ENCODE results near the gene ZC3H18. TPM values are rescaled to one million over a fixed set of nuclear protein-coding genes. Genes with fewer than 3 reads are reported as not detected.

The ZC3H18 gene
- total and polyA plus RNA-seq, 9 donors = 9.2 to 34.8 (median 31.4) TPM

DNA sequence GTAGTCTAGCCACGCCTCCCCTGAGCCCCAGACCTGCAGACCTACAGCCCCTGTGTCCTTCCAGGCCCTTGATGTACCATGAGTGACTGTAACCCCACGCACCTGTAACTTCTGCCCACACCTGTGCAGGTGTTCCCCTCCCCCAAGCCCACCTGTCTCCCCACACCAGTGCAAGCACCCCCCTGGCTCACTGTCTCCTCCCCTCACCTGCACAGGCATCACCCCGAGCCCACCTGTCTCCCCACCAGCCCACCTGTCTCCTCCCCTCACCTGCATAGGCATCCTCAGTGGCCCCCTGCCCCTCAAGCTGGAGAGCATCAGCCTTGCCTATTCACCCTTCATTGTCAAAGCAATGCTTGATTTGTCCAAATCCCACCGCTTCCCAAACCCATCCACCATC lies 32.3 kb upstream of the ZC3H18 start:
- no peak overlapping the region for H3K4me3 ChIP-seq (ENCODE audit: low read length)
- H3K4me1 ChIP-seq (ENCODE audit: control insufficient read depth, insufficient read depth, low read length) = peaks cover 12% of the 10 kb centered on the region
- WGBS (ENCODE audit: insufficient coverage) = 78% methylated on average over 4 of the region's 4 CpGs
- H3K27me3 ChIP-seq (ENCODE audit: control insufficient read depth, insufficient read depth, low read length) = peaks cover 33% of the 10 kb centered on the region
- H3K36me3 ChIP-seq (ENCODE audit: control insufficient read depth, insufficient read depth, low read length) = peaks cover 5% of the 10 kb centered on the region
- no peak overlapping the region for H3K27ac ChIP-seq (ENCODE audit: low read length)
- H3K9me3 ChIP-seq (replicated peaks; ENCODE audit: control insufficient read depth, low read depth, low read length) = peaks cover 10% of the 10 kb centered on the region
- no peak for DNase-seq

DNA sequence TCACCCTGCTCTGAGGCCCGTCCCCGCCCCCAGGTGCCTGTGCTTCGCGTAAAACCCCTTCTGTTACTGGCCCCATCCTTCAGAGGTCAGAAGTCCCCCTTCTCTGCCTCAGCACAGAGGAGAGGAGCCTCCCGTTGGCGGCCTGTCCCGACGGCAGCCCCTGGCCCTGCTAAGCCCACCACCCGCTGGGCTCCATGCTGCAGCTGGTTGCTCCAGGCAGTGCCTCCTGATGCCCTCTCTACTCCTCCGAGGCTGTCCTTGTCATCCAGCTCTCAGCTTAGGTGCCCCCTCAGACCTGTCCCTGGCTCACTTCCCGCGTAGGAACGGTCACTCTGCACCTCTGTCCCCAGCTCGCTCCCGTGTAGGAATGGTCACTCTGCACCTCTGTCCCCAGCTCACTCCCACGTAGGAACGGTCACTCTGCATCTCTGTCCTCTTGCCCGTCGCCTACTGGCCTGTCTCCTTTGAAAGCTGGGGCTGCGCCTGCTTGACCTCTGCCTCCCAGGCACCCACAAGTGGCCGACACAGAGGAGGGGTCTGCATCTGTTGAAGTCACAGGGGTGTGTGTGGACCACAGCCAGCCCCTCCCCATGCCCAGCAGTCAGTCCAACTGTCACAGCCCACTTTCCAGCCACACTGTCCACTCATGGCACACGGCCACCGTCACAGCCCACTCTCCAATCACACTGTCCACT lies 31.7 kb upstream of the ZC3H18 start:
- Histone ChIP-seq H3K4me3 (ENCODE audit: low read length) (no peak overlapping the region), H3K9me3 (replicated peaks; ENCODE audit: control insufficient read depth, low read depth, low read length) (peaks cover 17% of the 10 kb centered on the region), H3K27ac (ENCODE audit: low read length) (no peak overlapping the region), H3K36me3 (ENCODE audit: control insufficient read depth, insufficient read depth, low read length) (peaks cover 5% of the 10 kb centered on the region), H3K4me1 (ENCODE audit: control insufficient read depth, insufficient read depth, low read length) (peaks cover 9% of the 10 kb centered on the region), H3K27me3 (ENCODE audit: control insufficient read depth, insufficient read depth, low read length) (peaks cover 33% of the 10 kb centered on the region)
- WGBS (ENCODE audit: insufficient coverage) = 45% methylated on average over 21 of the region's 23 CpGs
- no peak for DNase-seq

DNA sequence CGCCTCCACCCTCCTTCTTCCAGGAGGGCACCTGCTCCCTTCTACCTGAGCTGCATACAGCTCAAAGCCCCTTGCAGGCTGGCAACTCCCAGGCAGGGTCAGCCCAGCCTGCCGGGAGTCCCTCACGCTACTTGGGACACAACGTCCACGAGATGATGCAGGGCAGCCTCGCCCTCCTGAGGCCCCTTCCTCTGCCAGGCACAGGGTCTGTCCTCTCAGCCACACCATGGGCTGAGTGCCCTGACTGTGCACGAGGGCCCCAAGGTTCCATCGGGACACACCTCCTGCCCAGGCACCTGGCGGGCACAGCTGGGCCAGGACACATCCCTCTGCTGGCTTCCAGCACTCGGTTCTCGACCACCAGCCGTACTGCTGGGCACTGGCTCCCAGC lies 30.9 kb upstream of the ZC3H18 start:
- DNase-seq = no peak
- WGBS (ENCODE audit: insufficient coverage) = 65% methylated on average over 9 of the region's 12 CpGs
- no peak overlapping the region for H3K4me3 ChIP-seq (ENCODE audit: low read length)
- H3K27ac ChIP-seq (ENCODE audit: low read length) = no peak overlapping the region
- H3K9me3 ChIP-seq (replicated peaks; ENCODE audit: control insufficient read depth, low read depth, low read length) = peaks cover 23% of the 10 kb centered on the region
- peaks cover 5% of the 10 kb centered on the region for H3K36me3 ChIP-seq (ENCODE audit: control insufficient read depth, insufficient read depth, low read length)
- peaks cover 33% of the 10 kb centered on the region for H3K27me3 ChIP-seq (ENCODE audit: control insufficient read depth, insufficient read depth, low read length)
- peaks cover 9% of the 10 kb centered on the region for H3K4me1 ChIP-seq (ENCODE audit: control insufficient read depth, insufficient read depth, low read length)

- H3K27me3 ChIP-seq (ENCODE audit: control insufficient read depth, insufficient read depth, low read length) = peaks cover 34% of the 10 kb centered on the region
Observed at GRCh38 chr16:88539652-88540345, 30.4 kb upstream of the ZC3H18 start.

DNA sequence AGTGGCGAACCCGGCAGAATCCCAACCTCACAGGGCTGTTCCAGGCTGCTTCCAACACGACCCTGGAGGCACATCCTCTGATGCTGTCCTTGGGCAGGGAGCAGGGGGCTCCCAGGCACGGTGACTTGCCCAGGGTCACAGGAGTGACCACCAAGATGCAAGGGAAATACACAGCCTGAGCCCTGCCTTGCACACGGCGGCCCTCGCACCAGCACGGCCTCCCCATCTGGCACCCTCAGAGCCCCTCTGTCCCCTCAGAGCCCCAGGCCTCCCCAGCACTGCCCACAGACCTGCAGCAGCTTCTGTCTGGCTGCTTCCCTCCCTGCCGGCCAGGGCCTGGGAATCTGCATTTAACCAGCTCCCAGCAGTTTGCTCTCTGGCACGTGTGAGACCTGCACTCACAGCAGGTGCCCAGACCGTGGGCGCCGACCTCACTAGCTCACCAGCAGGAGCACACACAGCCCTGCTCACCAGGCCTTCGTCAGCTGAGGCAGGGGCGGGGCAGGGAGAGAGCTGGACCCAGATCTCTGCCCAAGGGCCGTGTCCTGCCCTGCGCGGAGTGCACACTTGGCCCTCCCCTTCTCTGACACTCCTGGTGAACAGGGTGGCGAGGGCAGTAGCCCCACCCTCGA lies 29.7 kb upstream of the ZC3H18 start:
- Histone ChIP-seq H3K36me3 (ENCODE audit: control insufficient read depth, insufficient read depth, low read length) (peaks cover under 1% of the 10 kb centered on the region), H3K4me1 (ENCODE audit: control insufficient read depth, insufficient read depth, low read length) (peaks cover 3% of the 10 kb centered on the region), H3K4me3 (ENCODE audit: low read length) (no peak overlapping the region), H3K27me3 (ENCODE audit: control insufficient read depth, insufficient read depth, low read length) (peaks cover 37% of the 10 kb centered on the region), H3K27ac (ENCODE audit: low read length) (no peak overlapping the region), H3K9me3 (replicated peaks; ENCODE audit: control insufficient read depth, low read depth, low read length) (peaks cover 27% of the 10 kb centered on the region)
- WGBS (ENCODE audit: insufficient coverage) = 52% methylated on average over 14 of the region's 20 CpGs
- DNase-seq = no peak

More at GRCh38 chr16:88539652-88540345, 30.4 kb upstream of the ZC3H18 start:
- Histone ChIP-seq H3K27ac (ENCODE audit: low read length) (no peak overlapping the region), H3K4me3 (ENCODE audit: low read length) (no peak overlapping the region), H3K4me1 (ENCODE audit: control insufficient read depth, insufficient read depth, low read length) (peaks cover 9% of the 10 kb centered on the region), H3K36me3 (ENCODE audit: control insufficient read depth, insufficient read depth, low read length) (peaks cover 5% of the 10 kb centered on the region), H3K9me3 (replicated peaks; ENCODE audit: control insufficient read depth, low read depth, low read length) (peaks cover 25% of the 10 kb centered on the region)
- DNase-seq = no peak
- WGBS (ENCODE audit: insufficient coverage) = 39% methylated on average over 19 of the region's 26 CpGs

DNA sequence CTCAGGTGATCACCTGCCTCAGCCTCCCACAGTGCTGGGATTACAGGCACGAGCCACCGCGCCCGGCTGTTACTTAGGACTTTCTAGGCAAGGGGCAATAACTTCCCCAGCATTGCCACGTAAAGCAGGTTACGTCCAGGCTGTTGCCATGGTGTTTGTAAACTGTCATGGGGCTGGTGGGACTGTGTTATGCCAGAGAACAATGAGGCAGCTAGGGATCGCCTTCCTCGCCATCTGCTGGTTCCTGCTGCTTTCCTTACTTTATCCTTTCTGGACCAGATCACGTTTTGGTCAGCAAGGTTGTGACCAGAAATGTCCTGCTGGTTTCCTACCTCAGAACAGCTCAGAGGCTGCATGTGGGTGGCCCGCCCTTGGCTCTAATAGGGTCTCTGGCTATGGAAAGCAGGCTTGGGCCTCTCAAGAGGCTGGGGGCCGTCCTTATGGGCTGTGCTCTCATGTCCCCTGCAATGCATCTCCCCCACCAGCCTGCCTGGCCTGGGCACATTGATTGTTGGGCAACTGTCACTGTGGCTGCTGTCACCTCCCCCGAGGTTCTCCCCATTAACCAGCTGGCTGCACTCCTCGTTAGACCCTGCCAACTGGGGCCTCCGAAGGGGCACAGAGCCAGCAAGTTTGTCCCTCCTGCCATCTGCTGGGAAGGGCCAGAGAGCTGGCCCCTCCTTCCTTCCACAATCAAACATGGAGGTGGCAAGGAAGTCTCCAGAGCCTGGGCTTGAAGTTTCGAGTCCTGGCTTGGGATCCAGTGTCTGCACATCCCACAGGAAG lies 28.2 kb upstream of the ZC3H18 start:
- 72% methylated on average over 13 of the region's 15 CpGs for WGBS (ENCODE audit: insufficient coverage)
- no peak for DNase-seq
- peaks cover 27% of the 10 kb centered on the region for H3K9me3 ChIP-seq (replicated peaks; ENCODE audit: control insufficient read depth, low read depth, low read length)
- H3K36me3 ChIP-seq (ENCODE audit: control insufficient read depth, insufficient read depth, low read length) = no peaks in the 10 kb centered on the region
- no peak overlapping the region for H3K4me3 ChIP-seq (ENCODE audit: low read length)
- H3K4me1 ChIP-seq (ENCODE audit: control insufficient read depth, insufficient read depth, low read length) = no peaks in the 10 kb centered on the region
- peaks cover 50% of the 10 kb centered on the region for H3K27me3 ChIP-seq (ENCODE audit: control insufficient read depth, insufficient read depth, low read length)
- no peak overlapping the region for H3K27ac ChIP-seq (ENCODE audit: low read length)

DNA sequence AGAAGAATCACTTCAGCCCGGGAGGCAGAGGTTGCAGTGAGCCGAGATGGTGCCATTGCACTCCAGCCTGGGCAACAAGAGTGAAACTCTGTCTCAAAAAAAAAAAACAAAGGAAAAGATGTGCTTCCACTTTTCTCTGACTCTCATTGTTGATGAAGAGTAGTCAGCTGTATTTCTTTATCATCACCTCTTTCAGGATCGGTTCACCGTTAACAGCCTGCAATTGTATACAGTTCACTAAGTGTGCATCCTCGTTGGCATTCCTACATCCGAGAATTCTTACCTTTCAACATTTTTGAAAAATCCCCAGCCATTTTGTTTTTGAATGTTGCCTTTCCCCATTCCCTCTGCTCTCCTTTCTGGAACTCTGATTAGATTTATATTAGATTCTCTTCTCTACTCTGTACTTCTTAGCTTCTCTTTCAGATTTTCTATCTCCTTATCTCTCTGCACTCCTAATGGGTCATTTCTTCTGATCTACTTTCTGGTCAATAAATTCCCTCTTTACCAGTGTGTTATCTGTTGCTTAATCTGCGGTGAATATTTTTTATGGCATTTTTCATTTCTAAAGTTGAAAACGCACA lies 26.9 kb upstream of the ZC3H18 start:
- Histone ChIP-seq H3K9me3 (replicated peaks; ENCODE audit: control insufficient read depth, low read depth, low read length) (peaks cover 27% of the 10 kb centered on the region), H3K36me3 (ENCODE audit: control insufficient read depth, insufficient read depth, low read length) (no peaks in the 10 kb centered on the region), H3K27ac (ENCODE audit: low read length) (no peak overlapping the region), H3K27me3 (ENCODE audit: control insufficient read depth, insufficient read depth, low read length) (peaks cover 52% of the 10 kb centered on the region), H3K4me1 (ENCODE audit: control insufficient read depth, insufficient read depth, low read length) (no peaks in the 10 kb centered on the region), H3K4me3 (ENCODE audit: low read length) (no peak overlapping the region)
- WGBS (ENCODE audit: insufficient coverage) = 90% methylated on average over 4 of the region's 8 CpGs
- no peak for DNase-seq

GRCh38 chr16:88545781-88546180 lies 24.4 kb upstream of the ZC3H18 start:
- no peak for DNase-seq
- 27% methylated on average over 3 of the region's 7 CpGs for WGBS (ENCODE audit: insufficient coverage)
- peaks cover 27% of the 10 kb centered on the region for H3K9me3 ChIP-seq (replicated peaks; ENCODE audit: control insufficient read depth, low read depth, low read length)
- H3K36me3 ChIP-seq (ENCODE audit: control insufficient read depth, insufficient read depth, low read length) = no peaks in the 10 kb centered on the region
- H3K27ac ChIP-seq (ENCODE audit: low read length) = no peak overlapping the region
- H3K4me1 ChIP-seq (ENCODE audit: control insufficient read depth, insufficient read depth, low read length) = peaks cover 8% of the 10 kb centered on the region
- no peak overlapping the region for H3K4me3 ChIP-seq (ENCODE audit: low read length)
- peaks cover 47% of the 10 kb centered on the region for H3K27me3 ChIP-seq (ENCODE audit: control insufficient read depth, insufficient read depth, low read length)

GRCh38 chr16:88548131-88548874 lies 21.9 kb upstream of the ZC3H18 start:
- peaks cover 49% of the 10 kb centered on the region for H3K27me3 ChIP-seq (ENCODE audit: control insufficient read depth, insufficient read depth, low read length)
- H3K9me3 ChIP-seq (replicated peaks; ENCODE audit: control insufficient read depth, low read depth, low read length) = peaks cover 13% of the 10 kb centered on the region
- H3K36me3 ChIP-seq (ENCODE audit: control insufficient read depth, insufficient read depth, low read length) = no peaks in the 10 kb centered on the region
- 55% methylated on average over 12 of the region's 15 CpGs for WGBS (ENCODE audit: insufficient coverage)
- no peak overlapping the region for H3K4me3 ChIP-seq (ENCODE audit: low read length)
- no peak for DNase-seq
- no peak overlapping the region for H3K27ac ChIP-seq (ENCODE audit: low read length)
- peaks cover 23% of the 10 kb centered on the region for H3K4me1 ChIP-seq (ENCODE audit: control insufficient read depth, insufficient read depth, low read length)

Measured in muscle of leg (tissue), 11 donors.